Endothelial cell of umbilical vein (primary cell): ENCODE results near the gene MSX2. TPM values are rescaled to one million over a fixed set of nuclear protein-coding genes. Genes with fewer than 3 reads are reported as not detected.

Experiments
- BruUV-seq: library from RNA; stranded (reverse); fragments of 400-500 nt; replicated peaks from 2 replicates; lab custom pipeline; 2021; lab: Mats Ljungman, UMichigan
- CTCF ChIA-PET: fragments of 300-600, 350-600 bp; sonication (Branson Sonifier 250); formaldehyde crosslinking; loops from one replicate; lab custom pipeline; 2021; ENCODE audit warnings: antibody characterized with exemption, inconsistent platforms; lab: Charles Lee
- POLR2A ChIA-PET: fragments of 300-600, 350-600 bp; sonication (Branson Sonifier 250); formaldehyde crosslinking; loops from one replicate; lab custom pipeline; 2021; ENCODE audit warnings: antibody characterized with exemption, inconsistent platforms; lab: Charles Lee
- DNase-seq: peaks from one replicate; pipeline ENCODE4 v3.0.0-alpha.2; 2011; ENCODE audit warnings: low read depth, low spot score
- FAIRE-seq: peaks from 2 replicates; lab custom pipeline; 2011; peaks lifted over from hg19 to GRCh38; lab: Jason Lieb, UNC
- H2AFZ ChIP-seq: 2 replicates; pipeline ENCODE4 v1.6.0; 2012; ENCODE audit warnings: low read depth, low read length, control low read depth, inconsistent platforms
- H3K27ac ChIP-seq: 2 replicates; pipeline ENCODE4 v1.5.1; 2011; ENCODE audit warnings: low read depth, mild to moderate bottlenecking, control low read depth, low read length, moderate library complexity; ENCODE audit not compliant: insufficient read depth
- H3K27me3 ChIP-seq, 2 experiments: 2 replicates each; pipeline versions ENCODE4 v1.6.0 to v1.6.1; 2011; ENCODE audit warnings: low read length in 2 of 2, mixed read lengths in 1 of 2; ENCODE audit not compliant: control insufficient read depth in 2 of 2, insufficient read depth in 2 of 2
- H3K36me3 ChIP-seq, 2 experiments: 2 replicates in 1 of 2; 3 replicates in 1 of 2; pipeline ENCODE4 v1.5.1; 2011; ENCODE audit warnings: low read length in 2 of 2, mild to moderate bottlenecking in 1 of 2, moderate library complexity in 1 of 2; ENCODE audit not compliant: control insufficient read depth in 2 of 2, insufficient read depth in 2 of 2; ENCODE audit errors: extremely low read depth in 1 of 2
- H3K4me1 ChIP-seq: 3 replicates; pipeline ENCODE4 v1.5.1; 2011; ENCODE audit warnings: mild to moderate bottlenecking, low read length; ENCODE audit not compliant: control insufficient read depth, insufficient read depth; ENCODE audit errors: extremely low read depth
- H3K4me2 ChIP-seq: 2 replicates; pipeline ENCODE4 v1.6.1; 2011; ENCODE audit warnings: low read length, control low read depth, mixed read lengths; ENCODE audit not compliant: insufficient read depth
- H3K4me3 ChIP-seq, 3 experiments: fragments of 200-600 bp in 1 of 3; sonication (generic), shearing (Covaris generic) in 1 of 3; replicated peaks in 1 of 3; 2 replicates each; pipeline ENCODE4 v1.5.1; 2011 to 2016; ENCODE audit warnings: control low read depth in 3 of 3, low read length in 3 of 3, mild to moderate bottlenecking in 2 of 3, inconsistent platforms in 1 of 3, low read depth in 1 of 3, moderate library complexity in 1 of 3; ENCODE audit not compliant: insufficient read depth in 1 of 3
- H3K79me2 ChIP-seq: 2 replicates; pipeline ENCODE4 v1.6.0; 2012; ENCODE audit warnings: low read length, inconsistent platforms; ENCODE audit not compliant: control insufficient read depth, insufficient read depth
- H3K9ac ChIP-seq: replicated peaks from 2 replicates; pipeline ENCODE3; 2011; ENCODE audit warnings: low read length, control low read depth; ENCODE audit not compliant: insufficient read depth; ENCODE audit errors: extremely low read depth
- H3K9me1 ChIP-seq: replicated peaks from 3 replicates; pipeline ENCODE4 v1.6.0; 2011; ENCODE audit warnings: mild to moderate bottlenecking, low read length; ENCODE audit not compliant: control insufficient read depth, insufficient read depth; ENCODE audit errors: extremely low read depth
- H3K9me3 ChIP-seq: replicated peaks from 2 replicates; pipeline ENCODE4 v1.5.1; 2012; ENCODE audit warnings: low read length, inconsistent platforms; ENCODE audit not compliant: control insufficient read depth, insufficient read depth
- H4K20me1 ChIP-seq: replicated peaks from 2 replicates; pipeline ENCODE3; 2011; ENCODE audit warnings: mild to moderate bottlenecking, low read length; ENCODE audit not compliant: control insufficient read depth, insufficient read depth; ENCODE audit errors: extremely low read depth
- EZH2 ChIP-seq: IDR thresholded peaks from 2 replicates; pipeline ENCODE4 v1.6.1; 2012; ENCODE audit warnings: borderline replicate concordance, low read depth, mild to moderate bottlenecking, moderate library complexity, low read length, inconsistent platforms; ENCODE audit not compliant: severe bottlenecking
- FOS ChIP-seq: IDR thresholded peaks from 2 replicates; pipeline ENCODE4 v1.6.1; 2011; ENCODE audit warnings: mild to moderate bottlenecking, low read length, moderate library complexity, borderline replicate concordance; ENCODE audit not compliant: insufficient read depth
- GATA2 ChIP-seq: IDR thresholded peaks from 2 replicates; pipeline ENCODE4 v1.7.0; 2011; ENCODE audit warnings: low read depth, mild to moderate bottlenecking, moderate library complexity, mixed read lengths, low read length; ENCODE audit not compliant: insufficient read length, insufficient read depth
- JUN ChIP-seq: IDR thresholded peaks from 2 replicates; pipeline ENCODE4 v1.6.1; 2011; ENCODE audit warnings: borderline replicate concordance, low read depth; ENCODE audit not compliant: insufficient read length, insufficient read depth
- MYC ChIP-seq: IDR thresholded peaks from one replicate; pipeline ENCODE4 v1.6.1; 2011; ENCODE audit warnings: mild to moderate bottlenecking, low read depth, low read length
- POLR2A ChIP-seq: IDR thresholded peaks from 2 replicates; pipeline ENCODE4 v1.6.1; 2012; ENCODE audit warnings: low read depth, mild to moderate bottlenecking, control low read depth, low read length
- POLR2AphosphoS5 ChIP-seq: IDR thresholded peaks from 2 replicates; pipeline ENCODE4 v1.6.1; 2012; ENCODE audit warnings: low read depth, mild to moderate bottlenecking, control low read depth, low read length, moderate library complexity; ENCODE audit not compliant: insufficient read depth
- dilution Hi-C: fragments of 300-500 bp; cut with MboI; formaldehyde crosslinking; loops from one replicate; pipeline ENCODE4 v1.15.0; 2019; ENCODE audit warnings: low sequenced_read_pairs; ENCODE audit not compliant: extremely low pct_ligation_motif_present
- intact Hi-C: fragments of 100-400 bp; cut with micrococcal nuclease; formaldehyde crosslinking; loops from one replicate; pipeline ENCODE4 v1.10.0; 2022
- polyA plus RNA-seq, 4 experiments: library from polyadenylated mRNA; depleted of rRNA in 3 of 4; stranded (reverse) in 3 of 4; unstranded in 1 of 4; fragments of >200 nt; gene quantifications; 2 replicates each; pipeline versions ENCODE4 v1.2.1 to v1.2.3, GENCODE V29; 2011 to 2012; ENCODE audit warnings: missing spikeins in 1 of 4
- total RNA-seq: library from RNA; stranded (reverse); gene quantifications from 2 replicates; pipeline ENCODE4 v1.2.3, GENCODE V29; 2021
- TF ChIP-seq, protein P1 (sequence below): IDR thresholded peaks from 2 replicates; pipeline ENCODE4 v1.6.1; 2011; ENCODE audit not compliant: insufficient read depth, insufficient read length
- TF ChIP-seq, protein P2 (sequence below), 2 donors: IDR thresholded peaks; 1 replicate in 1 of 2; 2 replicates in 1 of 2; pipeline ENCODE4 v1.5.1; 2011; ENCODE audit warnings: low read length in 2 of 2, mild to moderate bottlenecking in 2 of 2, moderate library complexity in 2 of 2, control low read depth in 1 of 2, inconsistent platforms in 1 of 2, low read depth in 1 of 2; ENCODE audit not compliant: insufficient read depth in 1 of 2; ENCODE audit errors: extremely low read depth in 1 of 2

The MSX2 gene
- total and polyA plus RNA-seq, 2 donors (not counting 3 experiments of a cell fraction or from before 2014, with no cell fraction given): not detected

DNA sequence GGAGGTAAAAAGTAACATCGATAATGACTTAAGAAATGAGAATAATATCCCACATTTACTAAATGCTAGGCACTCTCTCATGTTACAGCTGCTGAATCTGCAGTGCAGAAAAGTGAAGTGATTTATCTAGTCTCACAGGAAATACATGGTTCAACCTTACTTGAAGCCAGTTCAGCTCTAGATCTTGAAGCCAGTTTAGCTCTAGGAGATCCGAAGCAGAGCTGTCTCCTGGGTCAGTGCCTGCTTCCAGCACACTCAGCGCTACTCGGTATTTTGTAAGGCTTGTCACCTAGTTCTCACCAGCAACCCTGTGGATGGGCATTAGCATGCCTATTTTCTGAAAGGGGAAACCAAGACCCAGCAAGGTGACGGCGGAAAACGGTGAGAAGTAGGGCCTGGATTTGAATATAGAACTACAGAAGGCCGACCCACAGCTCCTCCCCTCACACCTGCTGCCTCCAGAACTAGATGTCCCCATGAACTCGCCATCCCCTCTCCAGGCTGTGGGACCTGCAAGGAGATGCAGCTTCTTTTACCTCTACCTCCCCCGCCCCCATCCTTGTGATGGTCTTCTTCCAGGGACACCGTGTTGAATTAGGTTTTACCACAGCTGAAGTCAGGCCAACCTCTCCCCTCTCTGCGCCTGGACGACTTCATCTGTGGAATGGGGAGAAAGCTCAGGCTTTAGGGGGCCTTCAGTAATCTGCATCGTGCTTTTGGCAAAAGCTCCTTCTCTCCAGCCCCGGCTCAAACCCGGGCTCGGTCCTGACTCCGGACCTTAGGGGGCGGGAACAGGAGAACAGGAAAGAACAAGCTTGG lies 4.4 kb upstream of the MSX2 start:
- intact Hi-C loops (no loop called here), dilution Hi-C loops (no loop called here)
- Histone ChIP-seq H3K4me2 (no peak overlapping the region), H3K4me1 (no peaks in the 10 kb centered on the region), H3K9me3 (no peaks in the 10 kb centered on the region), H3K9me1 (no peaks in the 10 kb centered on the region), H3K79me2 (no peaks in the 10 kb centered on the region), H3K4me3 (no peak overlapping the region), H4K20me1 (no peaks in the 10 kb centered on the region), H3K27me3 (peaks cover 31 to 44% of the 10 kb centered on the region in 2 experiments), H3K9ac (no peak overlapping the region), H2AFZ (no peak overlapping the region), H3K27ac (no peak overlapping the region), H3K36me3 (no peaks in the 10 kb centered on the region)
- DNase-seq (no peak), FAIRE-seq (no peak)
- POLR2A ChIA-PET: no interaction called here
- TF ChIP-seq POLR2AphosphoS5 (no peak), POLR2A (no peak)
- TF ChIP-seq, protein P1, sequence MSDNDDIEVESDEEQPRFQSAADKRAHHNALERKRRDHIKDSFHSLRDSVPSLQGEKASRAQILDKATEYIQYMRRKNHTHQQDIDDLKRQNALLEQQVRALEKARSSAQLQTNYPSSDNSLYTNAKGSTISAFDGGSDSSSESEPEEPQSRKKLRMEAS: no peak
- CTCF ChIA-PET: interaction anchor here (1.3 kb wide), 1 partner anchor 11 kb away, joined by 5 read pairs; no protein-coding TSS in a partner anchor
- no TSS peak for BruUV-seq

DNA sequence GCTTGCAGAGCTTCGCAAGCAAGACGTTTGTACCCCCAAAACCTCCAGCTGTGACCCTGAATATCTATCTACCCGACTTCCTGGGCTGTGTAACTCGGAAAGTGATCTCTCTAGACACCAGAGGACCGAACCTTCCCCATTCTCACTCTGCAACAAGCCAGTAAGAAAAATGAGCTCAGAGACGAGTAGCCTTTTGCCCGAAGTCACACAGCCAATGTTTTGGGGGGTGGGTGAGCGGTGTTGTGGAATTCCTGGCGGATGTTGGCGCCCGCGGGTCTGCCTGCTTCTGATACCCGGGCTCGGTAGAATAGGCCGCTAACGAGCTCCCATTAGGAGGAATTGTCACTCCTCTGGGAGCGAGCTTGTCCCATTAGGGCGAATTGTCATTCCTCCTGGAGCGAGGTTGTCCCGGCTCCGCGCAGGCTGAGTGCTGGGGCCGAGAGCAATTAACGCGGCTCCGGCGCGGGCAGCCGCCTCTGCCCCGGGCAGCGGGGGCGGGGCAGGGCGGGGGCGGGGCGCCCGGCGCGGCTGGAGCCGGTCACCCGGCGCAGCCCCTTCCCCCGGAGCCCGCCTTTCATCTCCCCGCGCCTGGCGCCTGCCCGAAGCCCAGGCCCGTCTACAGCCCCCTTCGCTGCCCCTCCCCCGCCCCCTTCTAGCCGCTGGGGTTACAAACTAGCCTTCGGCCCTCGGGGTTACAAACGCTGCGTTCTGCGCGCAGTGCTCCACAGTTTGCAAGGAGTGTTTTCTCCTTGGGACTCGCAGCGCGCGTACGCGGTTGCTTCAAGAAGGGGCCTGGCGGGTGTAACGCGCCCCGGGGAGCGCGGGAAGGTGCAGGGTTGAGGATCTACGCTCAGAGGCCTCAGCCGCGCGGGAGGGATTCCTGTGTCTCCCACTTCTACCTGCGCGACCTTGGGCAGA lies 3.5 kb upstream of the MSX2 start:
- Histone ChIP-seq H2AFZ (no peak overlapping the region), H3K9me3 (no peaks in the 10 kb centered on the region), H4K20me1 (no peaks in the 10 kb centered on the region), H3K36me3 (no peaks in the 10 kb centered on the region), H3K4me1 (no peaks in the 10 kb centered on the region), H3K9ac (no peak overlapping the region), H3K4me3 (no peak overlapping the region), H3K79me2 (no peaks in the 10 kb centered on the region), H3K4me2 (no peak overlapping the region), H3K27me3 (peaks cover 40 to 50% of the 10 kb centered on the region in 2 experiments), H3K27ac (no peak overlapping the region), H3K9me1 (no peaks in the 10 kb centered on the region)
- FAIRE-seq (no peak), DNase-seq (no peak)
- TF ChIP-seq, protein P1: no peak
- no peak for TF ChIP-seq POLR2AphosphoS5
- TF ChIP-seq, protein P2, sequence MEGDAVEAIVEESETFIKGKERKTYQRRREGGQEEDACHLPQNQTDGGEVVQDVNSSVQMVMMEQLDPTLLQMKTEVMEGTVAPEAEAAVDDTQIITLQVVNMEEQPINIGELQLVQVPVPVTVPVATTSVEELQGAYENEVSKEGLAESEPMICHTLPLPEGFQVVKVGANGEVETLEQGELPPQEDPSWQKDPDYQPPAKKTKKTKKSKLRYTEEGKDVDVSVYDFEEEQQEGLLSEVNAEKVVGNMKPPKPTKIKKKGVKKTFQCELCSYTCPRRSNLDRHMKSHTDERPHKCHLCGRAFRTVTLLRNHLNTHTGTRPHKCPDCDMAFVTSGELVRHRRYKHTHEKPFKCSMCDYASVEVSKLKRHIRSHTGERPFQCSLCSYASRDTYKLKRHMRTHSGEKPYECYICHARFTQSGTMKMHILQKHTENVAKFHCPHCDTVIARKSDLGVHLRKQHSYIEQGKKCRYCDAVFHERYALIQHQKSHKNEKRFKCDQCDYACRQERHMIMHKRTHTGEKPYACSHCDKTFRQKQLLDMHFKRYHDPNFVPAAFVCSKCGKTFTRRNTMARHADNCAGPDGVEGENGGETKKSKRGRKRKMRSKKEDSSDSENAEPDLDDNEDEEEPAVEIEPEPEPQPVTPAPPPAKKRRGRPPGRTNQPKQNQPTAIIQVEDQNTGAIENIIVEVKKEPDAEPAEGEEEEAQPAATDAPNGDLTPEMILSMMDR (IDR thresholded peaks at IDR 0.05; ENCODE audit: extremely low read depth in 1 of 2, insufficient read depth in 1 of 2, low read depth in 1 of 2, low read length in 2 of 2): no peak
- no peak for TF ChIP-seq GATA2
- TF ChIP-seq POLR2A: no peak
- TF ChIP-seq JUN: no peak
- TF ChIP-seq FOS: no peak
- TF ChIP-seq EZH2: no peak
- no peak for TF ChIP-seq MYC
- ChIA-PET POLR2A (no interaction called here), CTCF (no interaction called here)
- BruUV-seq: no TSS peak
- dilution Hi-C loops: no loop called here
- intact Hi-C loops: no loop called here
